Measurements from ENCODE around the gene MYH15.
A peak's percentile ranks its signal among the peaks of the same experiment; 100 is the strongest.

MYH15 gene

DNA sequence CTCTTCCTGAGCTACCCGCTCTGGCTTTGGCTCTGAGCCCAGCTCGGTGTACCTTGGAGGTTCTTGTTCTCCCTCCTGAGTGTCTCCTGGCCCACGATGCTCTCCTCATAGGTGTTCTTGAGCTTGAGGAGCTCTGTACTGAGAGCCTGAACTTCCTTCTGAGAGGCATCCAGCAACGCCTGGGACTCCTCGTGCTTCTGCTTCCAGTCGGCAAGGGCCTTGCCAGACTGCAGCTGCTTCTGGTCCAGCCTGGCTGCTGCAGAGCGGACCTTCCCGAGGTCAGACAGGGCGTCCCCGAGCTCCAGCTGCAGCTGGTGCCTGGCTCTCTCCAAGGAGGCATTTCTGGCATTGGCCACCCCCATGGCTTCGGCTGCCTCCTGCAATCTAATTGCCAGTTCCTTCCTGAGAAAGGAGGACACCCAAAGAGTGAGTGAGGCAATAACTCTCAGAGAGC, 99.8 kb downstream of the MYH15 start:
- DNase-seq, result no peak

DNA sequence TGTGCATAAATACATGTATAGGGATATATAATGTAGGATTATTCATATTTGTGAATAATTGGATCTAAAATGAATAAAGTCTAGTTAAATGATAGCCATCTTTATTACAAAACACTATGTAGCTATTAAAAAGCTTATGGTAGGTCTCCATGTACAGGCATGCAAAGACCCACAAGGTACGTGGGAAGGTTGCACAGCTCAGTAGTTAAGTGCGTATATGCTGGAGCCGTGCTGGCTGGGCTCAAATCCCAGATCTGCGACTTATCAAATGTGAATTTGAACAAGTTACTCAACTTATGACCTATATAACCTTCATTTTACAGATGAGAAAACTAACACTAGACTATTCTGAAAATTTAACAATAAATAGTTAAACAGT, 100.6 kb downstream of the MYH15 start:
- no peak for DNase-seq

DNA sequence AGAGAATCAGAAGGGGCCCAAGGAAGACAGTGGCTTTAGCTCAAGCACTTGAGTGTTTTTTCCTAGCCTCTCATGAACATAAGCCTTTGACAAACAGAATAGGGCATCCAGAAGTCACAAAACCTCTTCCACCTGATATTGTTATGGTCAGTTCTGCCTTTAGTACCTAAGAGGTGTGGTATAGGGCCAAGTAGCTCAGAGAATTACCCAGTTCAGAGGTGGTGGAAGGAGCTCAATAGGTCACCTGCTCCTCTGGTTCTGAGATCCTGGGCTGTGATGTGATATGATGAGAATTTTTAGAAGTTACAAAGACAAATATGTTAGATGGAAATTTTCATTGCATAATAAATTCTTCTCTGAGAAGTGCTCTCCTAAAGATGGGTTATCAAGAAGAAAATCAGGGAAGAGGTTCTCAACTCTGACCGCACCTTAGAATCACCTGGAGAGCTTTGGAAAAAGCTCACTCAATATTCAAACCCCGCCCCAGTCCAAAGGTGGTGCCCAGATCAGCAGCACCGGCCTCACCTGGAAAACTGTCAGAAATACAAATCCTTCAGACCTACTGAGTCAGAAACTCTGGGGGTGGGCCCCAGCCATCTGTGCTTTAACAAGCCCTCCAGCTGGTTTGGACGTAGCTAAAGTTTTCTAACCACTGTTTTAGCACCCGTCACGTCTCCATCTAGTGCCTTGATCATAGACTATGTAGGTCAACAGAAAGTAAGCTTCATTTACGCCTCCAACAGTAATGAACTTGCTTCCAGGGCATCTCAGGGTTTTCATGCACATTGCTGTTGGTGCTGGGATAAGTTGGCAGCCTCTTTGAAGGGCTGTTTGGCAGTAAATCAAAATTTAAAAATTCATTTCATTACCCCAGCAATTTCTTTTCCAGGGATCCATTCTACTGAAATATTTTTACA, 101.3 kb downstream of the MYH15 start:
- no peak for DNase-seq

DNA sequence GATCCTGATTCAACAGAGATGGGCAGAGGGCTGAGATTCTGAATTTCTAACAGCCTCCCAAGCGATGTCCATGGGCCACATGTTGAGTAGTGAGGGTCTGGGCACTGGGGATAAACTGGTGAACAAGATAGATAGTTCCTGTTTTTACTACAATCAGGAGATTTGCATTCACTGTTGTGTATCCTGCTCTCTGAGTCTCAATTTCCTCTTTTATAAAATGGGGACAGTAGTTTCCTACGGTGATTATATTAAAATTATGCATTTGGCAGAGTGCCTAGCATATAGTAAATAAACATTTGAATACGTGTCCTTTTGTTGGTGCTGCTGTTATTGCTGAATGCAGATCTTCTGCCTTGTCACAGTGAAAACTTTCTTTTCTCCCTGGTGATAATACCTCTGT, 102.5 kb downstream of the MYH15 start:
- no peak for DNase-seq

DNA sequence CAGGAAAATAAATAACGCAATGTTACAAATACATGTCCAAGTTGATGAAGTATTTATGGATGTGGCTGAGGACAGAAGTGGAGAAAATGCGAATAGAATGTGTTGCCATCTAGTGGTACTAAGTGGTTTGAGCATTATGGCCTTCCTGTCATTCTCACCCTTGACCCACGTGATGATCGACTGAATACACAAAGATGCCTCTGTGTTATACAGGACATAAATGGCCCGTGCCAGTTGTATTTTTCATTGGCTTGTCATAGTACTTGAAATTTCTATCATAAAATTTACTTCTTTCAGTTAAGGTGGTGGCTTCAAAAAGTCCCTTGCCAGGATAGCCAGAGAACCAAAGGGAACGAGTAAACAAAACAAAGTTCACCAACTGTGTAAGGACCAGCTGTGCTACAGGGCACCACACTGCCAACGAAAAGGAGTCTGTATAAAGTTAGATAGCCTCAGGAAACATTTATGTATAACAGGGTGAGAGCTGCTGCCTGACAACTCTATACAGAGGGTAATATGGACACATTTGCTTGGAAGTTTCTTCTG, 103.7 kb downstream of the MYH15 start:
- DNase-seq, result peak; percentile 63

DNA sequence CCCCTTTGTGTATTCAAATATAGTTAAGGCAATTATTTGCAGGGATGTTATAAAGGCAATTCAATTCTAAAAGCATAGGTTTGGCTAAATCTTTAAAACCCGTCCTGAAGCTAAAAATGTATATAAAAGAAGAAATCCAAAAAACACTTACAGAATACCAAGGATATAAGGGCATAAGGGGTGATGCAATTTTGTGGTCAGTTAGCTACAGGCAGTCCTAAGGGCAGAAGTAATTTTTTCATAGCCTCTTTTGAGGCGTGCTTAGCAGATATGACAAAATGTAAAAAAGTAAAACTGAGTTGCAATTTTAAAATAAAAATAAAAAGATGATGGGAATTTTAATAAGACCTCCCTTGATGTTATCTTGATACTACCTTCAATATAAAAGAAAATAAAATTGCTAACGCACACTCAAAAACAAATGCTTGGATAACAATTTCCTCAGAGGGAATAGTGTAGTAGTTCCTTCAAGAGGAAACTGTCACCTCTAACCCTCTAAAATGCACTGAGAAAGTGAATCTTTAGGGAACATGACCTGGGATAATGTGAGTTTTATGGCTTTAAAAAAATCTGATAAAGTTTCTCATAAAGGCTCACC, 104.2 kb downstream of the MYH15 start:
- no peak for DNase-seq

DNA sequence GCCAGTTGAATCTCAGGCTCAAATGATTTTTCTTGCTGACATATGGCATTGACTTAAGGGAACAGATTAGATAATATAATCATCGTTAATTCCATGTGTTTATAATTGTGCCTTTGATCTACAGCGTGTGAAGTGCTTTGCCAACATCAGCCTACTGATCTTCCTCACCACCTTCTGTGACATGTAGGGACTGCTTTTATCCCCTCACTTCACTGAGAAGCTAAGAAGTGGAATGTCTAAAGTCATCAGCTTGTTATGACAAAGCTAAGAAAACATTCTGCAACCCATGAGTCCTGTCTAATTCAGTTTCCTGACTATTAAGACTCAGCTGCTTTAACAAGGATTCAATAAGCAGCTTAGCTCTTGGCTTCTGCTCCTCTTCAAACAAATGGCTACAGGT, 106.0 kb downstream of the MYH15 start:
- DNase-seq, result no peak

DNA sequence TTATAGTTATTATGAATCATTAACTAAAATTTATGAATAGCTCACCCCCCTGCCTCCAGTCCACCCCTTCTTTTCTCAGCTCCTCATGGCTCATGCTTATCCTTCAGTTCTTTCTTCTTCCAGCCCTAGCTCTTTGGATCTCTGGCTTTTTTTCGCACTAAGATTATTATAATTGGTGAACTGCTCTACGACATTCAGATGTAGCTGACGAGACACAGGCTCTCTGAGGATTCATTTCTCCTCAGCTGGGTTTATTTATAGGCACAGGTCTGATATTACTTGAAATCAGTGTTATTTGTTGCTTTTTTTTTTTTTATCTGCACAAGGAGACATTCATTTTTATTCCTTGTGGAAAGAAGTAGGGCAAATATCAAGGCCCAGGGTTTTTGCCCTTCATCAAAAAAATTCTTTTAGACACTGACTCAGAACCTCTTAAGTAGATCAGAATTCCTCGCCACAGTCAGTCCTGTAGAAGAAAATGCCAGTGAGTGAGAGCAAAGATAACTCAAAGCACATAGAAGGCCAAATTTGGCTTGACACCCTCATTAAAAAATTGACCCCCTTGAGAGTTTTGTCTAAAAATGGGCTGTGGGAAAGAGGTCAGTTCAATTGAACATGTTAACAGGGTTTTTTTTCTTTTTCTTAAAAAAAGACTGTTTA, 106.6 kb downstream of the MYH15 start:
- DNase-seq, result no peak

DNA sequence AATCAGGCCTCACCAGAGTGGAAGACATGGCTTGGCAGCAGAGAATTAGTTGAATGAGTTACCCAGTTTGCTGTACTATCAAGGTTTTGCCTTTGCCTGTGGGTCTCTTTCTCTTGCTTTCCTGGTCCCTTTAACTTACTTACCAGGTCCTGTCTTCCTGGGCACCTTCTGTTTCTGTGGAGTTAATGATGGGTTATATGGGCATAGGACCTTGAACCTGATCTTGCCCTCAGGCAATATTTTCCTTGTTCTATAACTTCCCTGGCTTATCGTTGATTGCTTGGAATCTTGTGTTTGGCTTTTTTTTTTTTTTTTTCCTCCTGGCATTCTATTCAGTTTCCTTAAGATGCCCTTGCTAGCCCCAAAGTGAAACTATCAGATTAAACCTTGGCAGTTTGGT, 107.2 kb downstream of the MYH15 start:
- DNase-seq, result no peak

DNA sequence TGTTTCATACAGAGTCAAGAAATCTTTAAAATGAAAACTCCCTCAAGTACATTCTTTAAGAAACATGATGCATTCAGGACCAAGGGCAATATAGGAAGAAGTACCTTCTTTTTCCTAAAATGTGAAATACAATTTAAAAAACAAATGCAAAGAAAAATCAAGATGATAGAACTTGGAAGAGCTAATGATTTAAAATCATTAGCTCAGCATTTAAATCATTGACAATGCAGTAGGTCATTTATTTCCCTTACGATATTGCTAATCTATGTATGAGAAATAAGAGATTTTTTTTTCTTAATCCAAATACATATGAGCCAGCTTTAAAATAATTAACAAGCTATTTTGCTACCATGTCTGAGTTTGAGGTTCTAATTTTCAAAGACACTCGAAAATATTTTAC, 108.6 kb downstream of the MYH15 start:
- DNase-seq, result no peak

DNA sequence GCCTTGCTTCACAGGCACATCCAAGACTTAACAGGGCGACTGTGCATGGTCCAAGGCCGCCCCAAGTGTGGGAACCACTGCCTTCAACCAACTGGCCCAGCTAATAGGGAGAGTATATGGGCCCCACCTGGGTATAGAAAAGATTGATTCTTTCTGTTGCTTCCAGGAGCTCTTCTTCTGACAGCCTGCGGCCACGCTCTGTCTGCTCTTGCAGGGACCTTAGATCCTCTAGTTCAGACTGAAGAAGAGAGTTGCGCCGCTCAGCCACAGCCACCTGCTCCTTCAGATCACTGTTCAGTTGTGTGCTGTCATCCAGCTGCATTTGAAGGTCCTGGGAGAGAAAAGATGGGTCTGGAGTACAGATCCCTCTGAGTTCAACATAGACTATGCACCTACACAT, 111.9 kb downstream of the MYH15 start:
- no peak for DNase-seq

DNA sequence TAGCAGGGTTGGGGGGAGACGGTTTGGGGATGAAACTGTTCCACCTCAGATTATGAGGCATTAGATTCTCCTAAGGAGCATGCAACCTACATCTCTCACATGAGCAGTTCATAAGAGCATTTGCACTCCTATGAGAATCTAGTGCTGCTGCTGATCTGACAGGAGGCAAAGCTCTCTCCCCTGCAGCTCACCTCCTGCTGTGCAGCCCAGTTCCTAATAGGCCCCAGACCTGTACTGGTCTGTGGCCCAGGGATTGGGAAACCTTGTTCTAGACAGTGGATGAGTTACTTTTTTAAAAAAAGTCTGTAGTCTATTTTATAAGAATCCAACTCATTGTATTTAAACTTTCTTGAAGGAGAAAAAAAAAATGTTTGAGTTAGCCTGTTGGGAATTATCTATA, 114.1 kb downstream of the MYH15 start:
- DNase-seq, result no peak

DNA sequence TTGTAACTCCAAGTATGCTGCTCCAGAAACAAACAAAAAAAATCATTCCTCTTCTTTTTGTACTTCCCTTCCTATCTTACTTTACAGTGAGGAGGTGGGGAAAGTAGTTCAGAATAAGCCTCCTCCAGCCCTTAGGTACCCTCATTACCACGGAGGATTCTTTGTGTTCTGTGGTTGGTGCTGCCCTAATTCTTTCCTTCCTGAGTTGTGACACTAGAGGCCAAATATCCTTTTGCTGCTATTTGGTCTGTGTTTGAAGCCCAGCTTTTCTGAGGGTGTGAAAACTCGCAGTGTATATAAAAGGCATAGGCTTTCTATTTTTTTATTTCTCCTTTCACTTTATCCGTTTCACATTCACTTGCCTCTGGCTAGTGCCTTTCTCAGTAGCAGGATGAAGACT, 115.8 kb downstream of the MYH15 start:
- no peak for DNase-seq

DNA sequence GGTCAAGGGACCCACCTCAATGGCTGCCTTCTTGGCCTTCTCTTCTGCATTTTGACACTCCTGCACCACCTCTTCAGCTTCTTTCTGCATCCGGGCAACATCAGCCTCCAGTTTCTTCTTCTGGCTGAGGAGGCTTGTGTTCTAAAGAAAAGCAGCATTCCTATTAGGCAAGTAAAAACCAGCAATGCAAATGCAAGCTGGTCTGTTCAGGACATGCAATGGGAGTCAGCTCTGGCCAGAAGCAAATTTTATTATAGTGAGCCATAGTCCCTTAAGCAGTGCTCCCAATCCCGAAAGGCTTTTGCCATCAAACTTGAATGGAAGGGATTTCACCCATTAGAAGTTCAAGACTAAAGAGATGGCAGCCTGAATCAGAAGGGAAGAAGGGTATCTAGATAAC, 116.4 kb downstream of the MYH15 start:
- DNase-seq, result no peak

DNA sequence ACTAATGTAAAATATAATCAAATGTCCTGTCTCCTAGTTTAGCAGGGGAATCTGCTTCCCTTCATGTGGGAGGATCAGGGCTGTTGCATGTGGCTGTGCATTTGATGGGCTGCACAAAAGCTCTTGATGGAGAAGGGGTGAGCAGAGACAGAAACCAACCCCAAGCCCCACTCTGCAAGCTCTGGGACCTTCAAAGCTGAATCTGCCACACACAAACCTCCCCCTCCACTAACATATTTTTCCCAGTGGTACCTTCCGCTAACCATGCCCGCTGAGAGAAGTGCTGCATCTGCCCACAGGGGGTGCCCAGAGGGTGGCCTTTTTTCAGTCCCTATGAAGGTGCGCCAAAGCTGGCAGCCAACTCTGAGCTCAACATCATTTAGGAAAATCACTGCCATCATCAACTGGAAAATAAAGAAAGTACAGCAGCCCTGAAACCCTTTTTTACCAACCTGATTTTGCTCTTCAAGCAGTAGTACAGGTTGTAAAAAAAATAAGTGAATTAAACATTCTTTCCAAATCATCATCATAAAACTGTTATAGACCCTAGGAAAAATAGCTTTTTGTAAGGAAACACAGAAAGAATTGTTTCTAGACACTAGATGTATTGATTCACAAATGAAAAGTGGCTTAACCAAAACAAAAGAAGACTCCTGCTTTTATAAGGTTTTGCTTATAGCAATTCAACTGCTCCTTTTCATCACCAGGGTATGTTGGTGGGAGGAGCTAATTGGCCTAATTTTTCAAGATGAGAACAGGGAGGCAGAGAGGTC, 117.1 kb downstream of the MYH15 start:
- peak; percentile 78 for DNase-seq

DNA sequence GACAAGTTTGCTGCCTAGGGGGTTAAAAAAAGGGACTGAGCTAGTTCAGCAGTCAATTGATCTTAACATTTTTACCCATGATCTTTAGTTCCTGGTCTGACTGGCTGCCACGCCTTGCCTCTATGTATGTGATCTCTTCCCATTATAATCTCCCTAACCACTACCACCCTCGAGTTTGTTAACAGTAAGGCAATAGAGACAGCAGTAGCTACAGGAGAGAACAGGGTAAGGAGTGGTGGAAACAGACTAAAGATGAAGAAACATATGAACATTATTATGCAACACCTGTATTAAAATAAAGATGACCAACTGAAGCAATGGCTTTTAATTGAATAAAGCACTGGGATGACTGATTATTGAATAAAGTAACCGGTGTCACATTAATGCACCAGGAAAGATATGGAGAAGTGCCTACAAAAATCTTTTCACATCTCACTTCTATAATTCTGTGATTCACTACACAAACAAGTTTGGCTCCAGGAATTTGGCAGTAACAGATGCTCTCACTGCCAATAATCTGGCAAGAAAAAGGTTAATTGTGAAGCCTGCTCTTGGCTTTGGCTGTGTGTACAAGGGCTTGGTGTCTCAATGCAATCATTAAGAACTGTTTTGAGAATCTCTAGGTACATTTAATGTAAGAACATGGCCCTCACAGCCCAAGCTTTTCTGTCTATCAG, 118.3 kb downstream of the MYH15 start:
- no peak for DNase-seq

DNA sequence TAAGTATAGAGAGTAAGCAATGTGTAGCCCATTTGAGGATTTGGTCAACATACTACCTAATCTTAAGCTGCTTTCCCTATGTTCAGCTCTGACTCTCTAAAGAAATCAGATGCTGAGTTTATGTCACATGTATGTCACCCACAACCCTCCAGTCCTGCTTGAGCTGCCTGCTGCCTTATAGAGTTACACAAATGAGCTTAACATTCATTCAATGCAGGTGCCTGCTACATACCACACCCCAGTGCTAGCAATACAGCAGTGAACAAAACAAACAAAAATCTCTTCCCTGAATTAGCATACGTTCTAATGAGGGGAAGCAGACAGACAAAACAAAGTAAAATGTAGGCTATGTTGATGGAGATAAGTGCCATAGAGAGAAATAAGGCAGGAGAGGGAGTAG, 121.0 kb downstream of the MYH15 start:
- peak; percentile 27 for DNase-seq

DNA sequence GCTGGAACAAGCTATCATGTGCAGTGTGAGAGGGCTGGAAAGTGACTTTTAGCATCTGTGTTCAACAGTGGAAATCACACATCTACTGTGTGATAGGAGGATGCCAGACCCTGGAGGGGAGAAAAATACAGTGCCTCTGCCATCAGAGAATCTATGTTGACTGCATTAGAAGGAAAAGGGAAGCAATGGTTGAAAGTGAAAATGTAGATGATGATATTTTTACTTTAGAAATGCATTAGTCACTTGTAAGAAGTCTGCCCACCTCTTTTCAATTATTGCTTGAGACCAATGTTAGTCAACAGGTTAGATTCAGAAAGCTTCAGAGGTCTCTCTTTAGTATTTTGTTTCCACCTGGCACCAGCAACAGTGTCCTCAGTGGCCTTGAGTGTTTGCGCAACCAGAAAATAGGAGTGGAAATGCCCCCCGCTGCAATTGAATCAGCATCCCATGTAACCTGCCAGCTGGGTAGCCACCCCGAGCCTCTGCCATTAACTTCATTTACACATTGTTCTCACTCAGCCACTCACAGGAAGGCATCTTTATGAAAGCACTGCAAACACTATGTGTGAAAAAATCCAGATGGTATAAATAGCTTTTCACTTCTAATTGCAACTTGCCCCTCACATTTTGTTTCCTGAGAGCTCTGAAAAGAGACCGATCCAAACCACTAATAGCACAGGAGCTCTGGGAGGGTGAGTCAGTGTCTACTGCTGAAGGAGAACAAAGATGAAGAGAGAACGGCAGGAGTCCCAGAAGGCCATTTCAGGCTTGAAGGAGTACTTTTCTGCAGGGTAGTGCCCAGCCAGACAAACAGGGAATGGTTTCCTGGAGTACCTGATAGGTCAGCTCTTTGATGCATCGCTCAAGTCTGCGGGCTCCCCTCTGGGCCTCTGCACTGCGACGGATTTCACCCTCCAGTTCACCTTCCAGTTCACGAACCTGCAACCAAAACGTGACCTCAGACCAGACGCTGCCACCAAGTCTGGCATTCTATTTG, 122.0 kb downstream of the MYH15 start:
- peak; percentile 75 for DNase-seq

DNA sequence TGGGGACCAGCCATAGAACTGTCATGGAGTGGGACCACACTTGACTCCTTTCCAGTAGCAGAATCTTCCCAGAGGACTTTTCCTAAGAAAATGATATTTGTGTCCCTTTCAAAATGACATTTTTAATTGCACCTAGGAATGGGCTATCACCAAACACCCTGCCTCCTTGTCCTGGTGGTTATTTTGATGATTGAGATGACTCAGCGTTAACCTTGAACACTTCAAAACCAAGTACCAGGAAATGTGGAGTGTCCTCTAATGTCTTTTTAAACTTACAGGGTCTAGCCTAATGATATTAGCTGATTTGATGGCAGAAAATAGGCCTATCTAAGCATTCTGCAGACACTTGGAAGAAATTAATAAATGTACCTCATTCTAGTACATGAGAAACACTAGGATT, 123.3 kb downstream of the MYH15 start:
- DNase-seq, result no peak

DNA sequence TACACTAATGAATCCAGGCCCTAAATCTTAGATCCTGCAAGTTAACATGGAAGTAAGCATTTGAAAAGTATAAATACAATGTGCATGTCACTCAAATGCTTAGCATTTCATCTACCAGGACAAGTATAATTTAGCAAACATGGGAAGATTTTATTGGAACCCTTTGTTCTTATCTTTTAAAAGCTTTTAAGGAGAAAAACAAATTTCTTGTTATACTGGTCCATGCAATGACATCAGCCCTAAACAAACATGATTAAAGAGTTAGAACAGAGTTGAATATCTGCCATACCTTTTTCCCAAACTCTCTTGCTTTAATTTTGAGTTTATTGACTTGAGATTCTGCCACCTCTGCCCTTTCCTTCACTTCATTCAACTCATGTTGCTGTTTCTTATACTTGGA, 127.1 kb downstream of the MYH15 start:
- DNase-seq, result no peak

DNA sequence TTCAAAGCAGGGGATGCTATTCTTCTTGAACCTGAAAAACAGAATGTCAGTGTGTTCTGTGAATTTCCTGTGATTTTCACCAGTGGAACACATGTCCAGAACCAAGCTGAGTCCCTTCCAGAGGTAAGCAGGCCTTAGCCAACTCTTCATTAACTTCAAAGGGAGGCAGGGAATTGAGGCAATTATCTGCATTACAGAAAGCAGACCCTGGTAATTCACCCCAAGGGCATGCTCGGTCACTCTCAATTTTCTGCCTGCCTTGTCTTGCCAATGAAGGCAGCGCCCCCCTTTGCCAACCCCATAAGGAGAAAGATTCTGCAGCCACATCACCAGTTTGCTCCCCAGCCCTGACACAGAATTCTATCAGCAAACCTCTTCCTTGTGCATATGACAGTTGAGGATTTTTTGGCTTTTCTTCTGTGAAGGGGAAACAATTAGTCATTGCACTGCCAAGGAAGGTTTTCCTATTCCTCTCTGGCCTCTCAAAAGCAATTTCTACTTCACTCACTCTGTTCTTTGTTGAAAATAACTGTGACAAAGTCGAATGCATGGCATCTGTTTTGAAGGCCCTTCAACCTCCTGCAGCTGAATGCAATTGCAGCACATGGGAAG, 128.8 kb downstream of the MYH15 start:
- no peak for DNase-seq
